Renal cortical epithelial cell (primary cell): ENCODE measurements around the gene STK33. TPM values are rescaled to one million over a fixed set of nuclear protein-coding genes. Genes with fewer than 3 reads are reported as not detected.

ENCODE experiments used
- DNase-seq: peaks from one replicate; pipeline ENCODE4 v3.0.0-alpha.2; 2011; ENCODE audit warnings: low read depth
- total RNA-seq: library from RNA; depleted of rRNA; stranded (reverse); fragments of >200 nt; gene quantifications from 2 replicates; pipeline ENCODE4 v1.2.3, GENCODE V29; 2014

STK33 gene
- total RNA-seq, 1 donor from 2014 or later = 24.2 TPM

- DNase-seq = no peak
These were observed 220.3 kb downstream of the STK33 start for GRCh38 chr11:8373519-8374432.

- DNase-seq = no peak
These were observed 221.2 kb downstream of the STK33 start for GRCh38 chr11:8372641-8373381.

- no peak for DNase-seq
These were observed 222.5 kb downstream of the STK33 start for GRCh38 chr11:8371516-8371884.

GRCh38 chr11:8370812-8371515 is 223.1 kb downstream of the STK33 start:
- DNase-seq = no peak

GRCh38 chr11:8369592-8370205 is 224.3 kb downstream of the STK33 start:
- no peak for DNase-seq

GRCh38 chr11:8368772-8369171 is 225.3 kb downstream of the STK33 start:
- no peak for DNase-seq

- DNase-seq = no peak
These were observed 225.8 kb downstream of the STK33 start for GRCh38 chr11:8368194-8368593.

- no peak for DNase-seq
These were observed 227.7 kb downstream of the STK33 start for GRCh38 chr11:8366316-8366715.

- DNase-seq = no peak
These were observed 228.6 kb downstream of the STK33 start for GRCh38 chr11:8365216-8365941.

GRCh38 chr11:8363921-8364320 is 230.1 kb downstream of the STK33 start:
- DNase-seq = no peak

GRCh38 chr11:8362899-8363298 is 231.1 kb downstream of the STK33 start:
- no peak for DNase-seq

- no peak for DNase-seq
These were observed 231.5 kb downstream of the STK33 start for GRCh38 chr11:8362491-8362890.

- no peak for DNase-seq
These were observed 232.3 kb downstream of the STK33 start for GRCh38 chr11:8361664-8362210.

- DNase-seq = no peak
These were observed 232.8 kb downstream of the STK33 start for GRCh38 chr11:8361206-8361605.

- peak; percentile 31 for DNase-seq
These were observed 233.8 kb downstream of the STK33 start for GRCh38 chr11:8360086-8360828.

- DNase-seq = no peak
These were observed 234.5 kb downstream of the STK33 start for GRCh38 chr11:8359521-8359920.

- no peak for DNase-seq
These were observed 236.0 kb downstream of the STK33 start for GRCh38 chr11:8357891-8358566.

GRCh38 chr11:8357505-8357888 is 236.5 kb downstream of the STK33 start:
- no peak for DNase-seq

- peak; percentile 69 for DNase-seq
These were observed 237.1 kb downstream of the STK33 start for GRCh38 chr11:8356721-8357504.
